GDM1 (cell line): ENCODE data around the gene HOXB9.

ENCODE experiments used
- DNase-seq: peaks from one replicate; lab custom pipeline; 2025; lab: John Stamatoyannopoulos, UW

Gene HOXB9

GRCh38 chr17:48596000-48596734, 30.0 kb downstream of the HOXB9 start:
- no peak for DNase-seq

DNA sequence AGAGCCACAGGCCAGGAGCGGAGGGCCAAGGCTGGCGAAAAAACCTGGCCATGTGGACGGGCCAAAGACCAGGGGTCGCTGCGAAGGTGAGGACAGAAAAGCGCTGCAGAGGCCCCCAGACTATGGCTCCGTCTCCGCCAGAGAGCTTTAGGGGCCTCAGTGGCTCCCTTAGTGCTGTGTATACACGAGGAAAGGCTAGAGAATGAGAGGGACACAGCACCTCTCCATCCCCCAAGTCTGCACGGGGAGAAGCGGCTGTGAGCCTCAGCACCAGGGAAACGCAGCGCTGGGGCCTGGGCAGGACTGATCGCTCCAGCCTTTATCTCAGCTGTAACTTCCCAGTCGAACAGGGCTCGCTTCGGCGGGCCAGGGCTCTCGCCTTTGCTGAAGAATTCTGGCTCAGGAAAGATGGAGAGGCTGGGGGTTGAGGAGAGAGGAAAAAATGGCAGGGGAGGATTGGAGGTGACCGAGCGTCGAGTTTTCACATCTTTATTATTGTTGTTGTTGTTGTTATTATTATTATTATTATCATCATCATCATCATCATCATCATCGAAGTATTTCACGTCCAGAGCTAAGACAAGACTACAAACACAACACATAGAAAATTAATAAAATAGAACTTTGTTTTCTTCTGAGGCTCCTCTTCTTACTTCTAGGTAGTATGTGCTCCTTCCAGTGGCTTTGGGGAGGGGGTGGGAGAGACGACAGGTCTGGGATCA, 30.7 kb downstream of the HOXB9 start:
- no peak for DNase-seq

DNA sequence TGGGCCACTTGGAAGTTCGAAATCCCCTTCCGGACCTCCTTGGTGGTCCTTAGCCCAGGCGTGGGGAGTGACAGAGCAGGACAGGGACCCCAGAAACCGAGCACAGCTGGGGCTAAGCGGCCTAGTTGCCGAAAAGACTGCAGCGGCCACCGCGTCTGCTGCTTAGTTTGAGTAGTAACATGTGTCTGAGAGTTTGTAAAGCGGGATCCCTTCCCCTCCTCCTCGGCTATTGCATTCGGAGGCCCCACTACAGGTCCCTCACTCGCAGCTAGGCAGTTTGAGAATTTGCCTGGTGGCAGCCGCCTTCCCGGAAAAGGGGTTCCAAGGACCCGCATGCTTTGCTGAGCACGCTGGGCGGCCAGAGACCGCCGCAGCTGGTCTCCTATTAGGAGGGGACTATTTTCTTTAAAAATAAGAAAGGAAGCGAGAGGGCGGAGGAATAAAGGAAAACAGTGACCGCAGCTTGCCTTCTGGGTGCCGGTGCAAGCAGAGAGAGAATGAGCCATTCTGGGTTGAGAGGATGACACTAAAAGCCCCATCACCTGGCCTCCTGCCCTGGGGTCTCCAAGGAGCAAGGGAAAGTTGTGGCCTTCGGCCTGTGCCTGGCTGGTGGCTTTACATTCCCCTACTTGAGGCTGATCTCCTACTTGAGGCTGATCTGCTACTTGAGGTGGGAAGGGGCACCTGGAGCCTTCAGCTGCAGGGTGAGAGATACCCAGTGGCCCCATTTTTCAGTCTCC, 31.4 kb downstream of the HOXB9 start:
- DNase-seq = no peak

- DNase-seq = peak; percentile 58
Measured at GRCh38 chr17:48593840-48594537, 32.2 kb downstream of the HOXB9 start.

DNA sequence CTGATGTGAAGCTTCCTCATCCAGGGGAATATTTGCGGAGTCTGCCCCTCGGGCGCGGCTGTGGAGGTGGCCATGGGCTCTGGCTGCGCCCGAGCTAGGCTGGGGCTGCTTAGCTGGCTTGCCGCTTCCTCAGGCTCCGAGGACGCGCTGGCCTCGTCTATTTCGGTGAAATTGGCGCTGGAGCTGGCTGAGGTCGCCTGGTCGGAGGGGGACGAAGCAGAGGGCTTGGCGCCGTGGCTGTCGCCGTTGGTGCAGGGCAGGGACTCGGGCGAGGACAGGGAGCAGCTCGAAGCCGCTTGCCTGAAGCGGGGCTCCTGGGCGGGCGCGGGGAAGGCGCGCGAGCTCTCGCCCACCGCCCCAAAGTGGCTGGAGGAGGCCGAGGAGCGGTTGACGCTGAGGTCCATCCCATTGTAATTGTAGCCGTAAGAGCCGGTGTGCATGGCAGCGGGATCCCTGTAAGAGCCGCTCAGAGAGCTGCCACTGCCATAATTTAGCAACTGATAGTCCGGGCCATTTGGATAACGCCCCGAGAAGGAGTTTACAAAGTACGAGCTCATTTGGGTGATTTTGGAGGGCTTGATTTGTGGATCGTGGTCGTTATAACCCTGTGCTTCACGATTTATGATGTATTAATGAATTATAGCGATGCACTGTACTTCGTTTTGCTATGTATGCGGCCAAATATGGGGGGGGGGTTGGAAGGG, 32.9 kb downstream of the HOXB9 start, which contains the start of gene HOXB5:
TSS of gene HOXB5 (minus strand) at position 654 of the 704 bp plus-strand sequence. CDS start at position 557, 97 bp downstream.
- no peak for DNase-seq

GRCh38 chr17:48592577-48592976, 33.6 kb downstream of the HOXB9 start:
- no peak for DNase-seq

GRCh38 chr17:48592057-48592514, 34.1 kb downstream of the HOXB9 start:
- DNase-seq = no peak

DNA sequence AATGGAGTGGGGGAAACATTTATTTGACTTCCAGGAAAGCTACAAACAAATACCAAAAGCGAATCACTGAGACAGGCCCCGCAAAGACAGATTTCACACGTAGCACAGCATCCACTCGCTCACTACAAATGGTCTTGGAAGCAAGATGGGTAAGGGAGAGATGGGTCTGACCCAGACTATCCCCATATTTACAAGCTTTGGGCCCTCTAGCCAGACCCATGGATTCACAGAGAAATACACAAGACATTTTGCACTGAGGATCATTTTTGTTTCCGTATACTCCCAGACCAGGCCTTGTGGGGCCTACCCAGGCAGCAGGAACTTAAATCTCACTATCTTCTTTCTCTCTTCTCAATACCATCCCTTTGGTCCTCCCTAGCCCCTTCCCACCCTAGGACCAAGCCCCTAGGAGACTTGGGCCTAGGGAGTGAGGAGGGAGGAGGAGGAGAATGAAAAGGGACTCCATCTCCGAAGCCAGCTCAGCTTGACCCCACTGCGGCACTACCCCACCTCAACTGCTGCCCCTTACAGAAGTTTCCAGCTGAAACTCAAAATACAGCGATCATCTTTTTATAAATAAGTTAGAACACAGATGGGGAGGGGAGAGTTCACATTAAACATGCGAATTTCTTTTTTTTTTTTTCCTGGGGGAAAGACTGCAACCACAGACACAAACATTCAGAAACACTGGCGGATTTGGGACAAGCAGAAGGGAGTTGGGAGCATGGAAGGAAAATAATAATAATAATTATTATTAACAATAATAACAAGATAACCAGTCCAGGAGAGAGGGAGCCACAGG, 34.7 kb downstream of the HOXB9 start:
- no peak for DNase-seq

GRCh38 chr17:48590607-48591161, 35.5 kb downstream of the HOXB9 start:
- no peak for DNase-seq

DNA sequence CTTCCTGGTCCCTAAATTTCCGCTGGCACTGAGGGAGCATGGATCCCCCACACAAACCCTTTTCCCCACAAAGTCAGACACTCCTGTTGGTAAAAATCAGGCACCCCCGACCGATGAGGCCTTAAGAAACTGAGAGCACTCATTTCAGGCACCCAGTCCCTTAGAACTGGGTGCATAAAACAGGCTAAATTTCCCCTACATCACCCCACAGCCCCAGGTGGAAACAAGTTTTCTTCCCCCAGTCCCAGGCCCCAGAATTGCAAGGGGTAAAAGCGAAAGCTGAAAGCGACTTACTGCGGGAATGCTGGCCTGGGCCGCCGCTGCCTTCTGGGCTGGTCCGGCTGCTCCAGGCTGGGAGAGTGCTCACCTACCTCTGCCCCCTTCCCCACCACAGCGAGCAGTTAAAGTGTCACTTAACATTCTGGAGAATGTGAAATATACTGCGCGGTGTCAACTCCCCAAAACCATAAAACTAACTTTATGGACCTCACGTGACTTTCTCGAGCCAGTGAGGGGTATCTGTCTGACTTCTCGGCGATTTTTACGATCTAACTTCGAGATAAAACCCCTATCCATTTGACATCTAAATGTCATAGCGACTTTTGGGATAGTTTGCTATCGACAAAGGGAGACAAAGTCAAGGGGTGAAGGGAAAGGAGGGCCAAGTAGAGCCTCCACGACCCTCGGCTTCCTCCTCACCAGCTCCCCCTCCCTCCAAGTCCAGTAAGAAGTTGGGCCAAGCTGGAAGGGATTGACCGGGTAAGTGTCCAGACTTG, 36.1 kb downstream of the HOXB9 start, which contains the start of gene HOXB3:
TSS of gene HOXB3 (minus strand) at position 411 of the 776 bp plus-strand sequence. CDS start 37,767 bp downstream, outside the sequence.
- DNase-seq = no peak

DNA sequence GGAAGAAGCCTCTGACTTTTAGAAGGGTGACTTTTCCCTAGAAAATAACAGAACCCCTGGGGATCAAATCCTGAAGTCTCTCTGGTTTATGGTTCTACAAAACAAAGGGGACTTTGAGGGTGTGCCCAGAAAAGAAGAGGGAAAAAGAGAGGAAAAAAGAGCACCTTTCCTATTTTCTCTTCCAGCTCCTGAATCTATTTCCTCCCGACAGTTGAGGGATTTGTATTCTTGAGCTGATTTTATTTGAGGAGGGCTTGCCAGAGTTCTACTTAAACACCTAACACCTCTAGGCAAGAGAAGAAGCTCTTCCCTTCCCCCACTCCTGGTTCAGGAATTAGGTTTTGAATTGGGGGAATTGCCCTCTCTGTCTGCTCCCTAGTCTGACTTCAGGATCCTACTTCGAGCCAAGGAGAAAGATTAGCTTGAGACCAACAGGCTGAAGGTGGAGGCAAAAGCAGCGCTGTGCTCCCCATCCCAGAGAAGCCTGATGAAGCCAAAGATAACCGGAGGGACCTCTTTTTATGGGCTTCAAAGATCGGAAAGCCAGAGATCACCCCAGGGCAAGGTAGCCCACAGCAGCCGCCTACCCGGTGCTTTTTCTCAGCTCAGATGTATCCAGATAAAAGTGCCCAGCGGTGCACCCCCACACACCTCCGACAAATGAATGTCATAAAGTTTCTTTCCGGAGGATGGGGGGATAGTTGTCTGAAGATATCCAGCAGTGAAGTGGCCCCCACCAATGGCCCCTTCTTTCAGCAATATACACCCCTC, 36.9 kb downstream of the HOXB9 start:
- DNase-seq = no peak

DNA sequence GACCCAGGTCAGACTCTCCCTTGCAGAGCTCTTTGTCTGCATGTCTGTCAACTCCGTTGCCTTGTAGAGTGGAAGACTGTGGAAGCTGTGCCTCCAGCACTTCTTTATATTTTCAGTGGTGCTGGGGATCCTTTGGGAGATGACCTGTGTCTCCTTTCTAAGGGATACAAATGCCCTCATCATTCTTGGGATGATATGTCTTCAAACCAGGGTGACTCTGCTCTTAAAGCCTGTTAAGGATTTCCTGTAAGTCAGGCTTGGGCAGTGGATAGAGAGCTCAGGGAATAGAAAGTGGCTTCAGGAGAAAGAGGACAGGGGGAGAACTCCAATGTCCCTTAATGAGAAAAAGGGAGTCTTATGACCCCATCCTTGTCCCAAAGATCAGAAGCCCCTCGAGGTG, 37.6 kb downstream of the HOXB9 start:
- DNase-seq = no peak

GRCh38 chr17:48588074-48588415, 38.1 kb downstream of the HOXB9 start:
- no peak for DNase-seq

DNA sequence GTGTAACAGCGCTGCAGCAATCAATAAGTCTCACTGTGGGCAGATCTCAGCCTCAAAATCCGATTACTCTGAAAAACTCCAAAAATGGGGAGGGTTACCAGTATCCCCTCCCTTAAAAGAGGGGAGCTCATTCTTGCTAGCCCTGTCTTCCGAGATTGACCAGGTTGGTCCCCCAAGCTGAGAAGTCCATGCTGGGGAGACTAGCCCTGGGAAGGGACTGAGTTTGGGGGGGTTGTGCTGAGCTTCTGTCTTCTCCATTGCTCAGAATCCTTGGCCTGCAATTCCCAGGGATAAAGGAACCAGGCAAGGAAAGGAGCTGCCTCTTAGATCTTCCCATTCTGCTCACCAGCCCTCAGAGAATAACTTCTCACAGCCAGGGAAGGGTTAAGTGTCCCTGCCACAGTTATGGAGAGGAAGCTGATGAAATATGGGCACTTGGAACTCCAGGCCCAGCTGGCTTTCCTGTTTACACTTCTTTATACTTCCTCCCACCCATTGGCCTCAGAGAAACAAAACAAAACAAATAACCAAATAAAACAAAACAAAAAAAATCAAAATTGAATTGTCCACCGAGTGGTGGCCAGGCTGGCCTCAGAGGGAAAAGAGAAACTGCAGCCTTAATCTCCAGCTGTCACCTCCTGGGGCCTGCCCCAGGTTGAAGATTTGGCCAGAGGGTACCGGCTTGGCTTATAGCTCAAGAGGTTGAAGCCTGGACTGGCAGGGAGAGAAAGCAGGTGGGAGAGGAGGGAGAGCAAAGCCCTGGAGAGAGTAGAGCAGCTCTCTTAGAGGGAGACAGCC, 38.7 kb downstream of the HOXB9 start:
- no peak for DNase-seq

GRCh38 chr17:48586355-48587258, 39.6 kb downstream of the HOXB9 start:
- no peak for DNase-seq

GRCh38 chr17:48584223-48584741, 41.9 kb downstream of the HOXB9 start:
- DNase-seq = no peak
